ENCODE results near the gene ST8SIA5. TPM values are rescaled to one million over a fixed set of nuclear protein-coding genes. Genes with fewer than 3 reads are reported as not detected.

Gene ST8SIA5
- total RNA-seq, 1 experiment from 2014 or later, result 3.8 TPM

DNA sequence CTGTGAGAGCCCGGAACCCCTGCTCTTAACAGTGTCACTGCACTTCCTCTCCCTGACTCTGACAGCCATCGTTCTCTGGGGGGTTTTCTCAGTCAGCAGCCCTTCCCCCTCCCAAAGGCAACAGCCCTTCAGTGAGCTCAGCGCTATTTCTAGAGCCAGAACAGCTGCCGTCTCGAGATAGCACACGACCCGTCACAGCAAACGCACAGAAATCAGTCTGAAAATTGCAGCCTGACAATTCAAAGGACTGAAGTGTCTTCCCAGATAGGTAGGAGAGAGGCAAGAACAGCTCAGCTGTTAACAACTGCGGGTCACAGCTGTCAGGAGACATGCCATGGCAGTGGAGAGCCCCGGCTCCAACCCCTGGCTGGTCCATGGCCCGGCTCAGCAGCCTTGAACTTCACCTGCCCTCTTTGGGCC, 45.4 kb downstream of the ST8SIA5 start:
- Histone ChIP-seq H3K27ac (peak overlapping the region; percentile 64), H3K9me3 (replicated peaks) (no peaks in the 10 kb centered on the region), H3K36me3 (no peaks in the 10 kb centered on the region), H3K4me1 (peaks cover 21% of the 10 kb centered on the region), H3K4me3 (no peak overlapping the region), H3K27me3 (no peaks in the 10 kb centered on the region)
- DNase-seq, result peak; percentile 70 to 76

DNA sequence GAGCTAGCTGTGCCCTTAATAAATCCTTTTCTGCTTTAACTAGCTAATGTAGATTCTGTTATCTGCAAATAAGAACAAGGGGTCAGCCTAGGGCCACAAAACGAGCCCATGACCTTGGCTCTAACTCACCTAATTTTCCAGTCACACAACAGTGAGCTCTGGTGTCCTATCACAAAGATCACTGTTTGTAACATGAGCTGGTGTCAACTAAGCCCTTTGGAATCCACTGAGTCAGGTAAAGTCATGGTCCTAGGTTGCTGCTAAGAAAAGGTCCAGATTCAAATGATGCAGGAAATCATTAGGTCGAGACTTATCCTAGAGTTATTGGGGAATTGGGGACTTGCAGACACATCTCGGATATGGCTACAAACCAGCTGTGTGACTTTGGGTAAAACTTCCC, 49.9 kb downstream of the ST8SIA5 start:
- Histone ChIP-seq H3K4me3 (no peak overlapping the region), H3K36me3 (no peaks in the 10 kb centered on the region), H3K9me3 (replicated peaks) (no peaks in the 10 kb centered on the region), H3K4me1 (peaks cover 12% of the 10 kb centered on the region), H3K27me3 (no peaks in the 10 kb centered on the region), H3K27ac (no peak overlapping the region)
- DNase-seq, result no peak

DNA sequence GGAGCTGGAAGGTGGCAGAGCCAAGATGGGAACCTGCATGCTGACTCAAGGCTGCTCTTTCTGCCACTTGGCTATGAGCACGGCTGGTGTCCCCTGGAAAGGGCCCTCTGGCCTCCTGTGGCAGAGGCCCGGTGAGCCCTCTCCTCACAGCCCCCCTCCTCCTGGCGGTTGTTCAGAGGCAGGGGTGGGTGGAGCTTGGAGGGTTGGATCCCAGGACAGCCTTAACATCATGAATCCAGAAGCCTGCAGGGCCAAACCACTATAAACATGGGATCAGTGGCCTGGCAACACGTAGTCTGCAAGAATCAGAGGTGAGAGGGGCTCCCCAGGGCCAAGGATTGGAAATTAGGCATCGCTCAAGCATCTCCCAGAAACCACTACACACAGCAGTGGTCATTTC, 51.3 kb downstream of the ST8SIA5 start:
- H3K27me3 ChIP-seq, result no peaks in the 10 kb centered on the region
- H3K9me3 ChIP-seq (replicated peaks), result no peaks in the 10 kb centered on the region
- H3K4me3 ChIP-seq, result no peak overlapping the region
- no peaks in the 10 kb centered on the region for H3K36me3 ChIP-seq
- DNase-seq, result no peak
- H3K27ac ChIP-seq, result no peak overlapping the region
- no peaks in the 10 kb centered on the region for H3K4me1 ChIP-seq

DNA sequence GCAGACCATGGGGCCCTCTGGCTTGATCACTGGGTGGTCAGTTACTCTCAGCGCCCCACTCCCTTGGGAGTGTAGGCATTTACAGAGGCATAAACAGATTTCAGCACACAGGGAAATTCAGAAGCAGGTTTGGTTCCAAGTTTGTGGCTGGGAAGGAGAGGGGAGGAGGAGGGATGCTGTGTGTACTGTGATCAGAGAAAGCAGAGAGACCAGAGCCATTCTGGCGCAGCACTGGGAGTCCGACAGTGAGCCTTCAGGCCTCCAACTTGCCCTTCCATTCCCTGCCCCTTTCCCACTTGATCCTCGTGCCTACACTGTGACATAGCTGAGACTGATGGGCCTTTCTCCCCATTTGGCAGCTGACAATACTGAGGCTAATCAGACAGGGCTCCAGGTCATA, 52.0 kb downstream of the ST8SIA5 start:
- no peaks in the 10 kb centered on the region for H3K4me1 ChIP-seq
- H3K27me3 ChIP-seq, result no peaks in the 10 kb centered on the region
- H3K36me3 ChIP-seq, result no peaks in the 10 kb centered on the region
- H3K9me3 ChIP-seq (replicated peaks), result no peaks in the 10 kb centered on the region
- no peak for DNase-seq
- H3K27ac ChIP-seq, result no peak overlapping the region
- no peak overlapping the region for H3K4me3 ChIP-seq

DNA sequence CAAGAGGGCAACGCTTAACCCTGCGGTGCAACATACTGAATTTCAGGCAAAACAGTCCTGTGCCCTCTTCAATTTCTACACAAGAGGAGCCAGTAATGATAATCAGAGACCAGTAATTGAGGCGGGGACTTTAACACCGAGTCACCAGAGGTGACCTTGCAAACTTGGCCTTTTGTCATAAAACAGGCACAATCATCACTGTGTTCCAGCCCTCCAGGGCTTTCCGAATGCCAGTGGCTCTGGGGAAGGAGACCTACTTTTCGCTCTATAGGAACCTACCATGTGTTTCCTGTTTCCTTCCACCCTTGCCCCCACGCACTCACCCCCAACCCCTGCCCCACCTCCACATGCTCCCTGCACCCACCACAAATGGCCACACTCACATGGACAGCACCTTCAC, 52.7 kb downstream of the ST8SIA5 start:
- H3K36me3 ChIP-seq, result no peaks in the 10 kb centered on the region
- DNase-seq, result no peak
- no peaks in the 10 kb centered on the region for H3K4me1 ChIP-seq
- no peak overlapping the region for H3K4me3 ChIP-seq
- H3K9me3 ChIP-seq (replicated peaks), result no peaks in the 10 kb centered on the region
- H3K27ac ChIP-seq, result no peak overlapping the region
- H3K27me3 ChIP-seq, result no peaks in the 10 kb centered on the region

DNA sequence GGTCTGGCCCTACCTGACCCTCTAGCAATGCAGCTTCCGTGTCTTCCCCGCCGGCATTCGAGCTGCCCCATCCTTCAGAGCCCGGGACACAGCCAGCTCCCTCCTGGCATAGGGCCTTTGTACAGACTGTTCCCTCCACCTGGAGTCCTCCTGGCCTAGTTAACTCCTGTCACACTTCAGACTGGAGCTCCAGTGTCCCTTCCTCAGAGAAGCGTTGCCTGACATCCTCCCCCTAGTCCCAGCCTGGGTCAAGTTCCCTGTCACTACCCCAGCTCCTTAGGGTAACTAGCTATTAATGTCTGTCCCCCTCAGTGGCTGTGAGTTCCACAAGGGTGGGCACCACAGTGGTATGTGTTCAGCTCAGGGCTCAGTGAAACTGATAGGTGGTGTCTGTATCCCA, 54.4 kb downstream of the ST8SIA5 start:
- no peaks in the 10 kb centered on the region for H3K36me3 ChIP-seq
- no peaks in the 10 kb centered on the region for H3K4me1 ChIP-seq
- no peak for DNase-seq
- no peaks in the 10 kb centered on the region for H3K27me3 ChIP-seq
- no peak overlapping the region for H3K4me3 ChIP-seq
- H3K9me3 ChIP-seq (replicated peaks), result no peaks in the 10 kb centered on the region
- no peak overlapping the region for H3K27ac ChIP-seq

DNA sequence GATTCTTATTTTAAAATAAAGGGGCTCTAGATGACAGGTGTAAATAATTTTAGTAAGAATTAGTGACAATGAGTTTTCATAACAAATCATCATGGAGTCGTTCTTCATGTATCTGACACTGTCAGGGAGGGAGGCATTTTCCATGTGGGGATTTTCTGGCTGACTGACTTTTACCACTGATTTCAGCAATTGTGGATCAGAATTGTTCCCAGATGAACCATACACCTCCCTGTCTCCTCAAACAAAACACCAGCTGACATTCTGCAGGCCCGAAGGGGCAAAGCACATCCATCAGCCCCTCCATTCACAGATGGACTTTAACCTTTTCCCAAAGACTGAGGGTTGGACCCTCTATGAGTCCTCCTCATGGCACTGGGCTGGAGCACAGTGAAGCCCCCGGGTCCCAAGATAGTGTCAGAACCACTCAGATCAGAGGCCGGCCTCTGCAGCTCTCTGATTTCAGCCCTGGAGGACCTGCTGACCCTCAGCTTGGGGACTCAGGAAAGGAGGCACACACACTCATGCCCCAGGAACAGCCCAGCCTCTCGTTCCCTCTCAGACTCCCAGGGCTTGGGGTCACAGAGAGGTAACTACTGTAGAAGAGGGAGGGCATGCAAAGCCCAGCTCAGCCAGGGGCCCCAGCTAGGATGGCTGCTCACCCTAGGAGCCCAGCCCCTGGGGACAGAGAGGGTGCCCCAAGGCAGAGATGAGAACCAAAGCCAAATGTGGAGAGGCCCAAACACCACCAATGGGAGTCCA, 56.6 kb downstream of the ST8SIA5 start:
- Histone ChIP-seq H3K4me1 (no peaks in the 10 kb centered on the region), H3K4me3 (no peak overlapping the region), H3K27ac (no peak overlapping the region), H3K36me3 (no peaks in the 10 kb centered on the region), H3K27me3 (no peaks in the 10 kb centered on the region), H3K9me3 (replicated peaks) (no peaks in the 10 kb centered on the region)
- DNase-seq, result no peak

DNA sequence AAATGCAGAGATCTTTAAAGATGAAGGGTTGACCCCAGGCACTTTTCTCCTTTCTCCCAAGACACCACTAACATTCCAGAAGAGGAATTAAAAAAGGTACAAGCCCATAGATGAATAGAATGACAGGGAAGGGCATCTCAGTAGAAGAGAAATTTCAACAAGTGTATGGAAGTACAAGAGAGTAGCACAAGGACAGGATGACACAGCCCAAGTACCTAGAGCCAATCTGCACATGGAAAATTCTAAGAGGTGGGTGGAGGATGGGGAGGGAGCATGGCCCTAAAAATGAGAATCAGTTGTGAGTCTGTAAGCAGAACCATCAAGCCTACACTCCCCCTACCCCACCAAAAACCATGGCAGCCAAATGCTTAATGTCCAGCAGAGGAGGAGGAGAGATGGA, 60.2 kb downstream of the ST8SIA5 start:
- H3K4me1 ChIP-seq, result no peaks in the 10 kb centered on the region
- no peak overlapping the region for H3K27ac ChIP-seq
- no peak overlapping the region for H3K4me3 ChIP-seq
- H3K36me3 ChIP-seq, result no peaks in the 10 kb centered on the region
- no peak for DNase-seq
- no peaks in the 10 kb centered on the region for H3K27me3 ChIP-seq
- no peaks in the 10 kb centered on the region for H3K9me3 ChIP-seq (replicated peaks)

DNA sequence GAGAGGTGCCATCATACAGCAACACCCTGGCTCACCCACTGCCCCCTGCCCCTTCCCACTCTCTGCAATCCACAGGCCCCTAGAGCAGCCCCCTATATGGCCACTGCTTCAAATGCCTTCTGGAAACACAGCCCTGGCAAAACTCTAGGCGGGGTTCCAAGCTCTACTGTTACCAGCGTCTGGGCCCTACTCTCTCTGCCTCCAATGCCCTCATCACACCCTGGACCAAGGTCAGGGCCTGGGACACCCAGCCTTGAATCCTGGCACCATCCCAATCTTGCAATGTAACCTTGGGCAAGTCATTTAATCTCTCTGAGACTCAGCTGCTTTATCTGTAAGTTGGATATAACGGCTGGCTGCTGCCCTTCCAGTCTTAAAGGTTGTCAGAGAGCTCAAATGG, 60.6 kb downstream of the ST8SIA5 start:
- no peaks in the 10 kb centered on the region for H3K27me3 ChIP-seq
- H3K27ac ChIP-seq, result no peak overlapping the region
- no peaks in the 10 kb centered on the region for H3K36me3 ChIP-seq
- H3K4me3 ChIP-seq, result no peak overlapping the region
- H3K9me3 ChIP-seq (replicated peaks), result no peaks in the 10 kb centered on the region
- H3K4me1 ChIP-seq, result no peaks in the 10 kb centered on the region
- DNase-seq, result no peak

DNA sequence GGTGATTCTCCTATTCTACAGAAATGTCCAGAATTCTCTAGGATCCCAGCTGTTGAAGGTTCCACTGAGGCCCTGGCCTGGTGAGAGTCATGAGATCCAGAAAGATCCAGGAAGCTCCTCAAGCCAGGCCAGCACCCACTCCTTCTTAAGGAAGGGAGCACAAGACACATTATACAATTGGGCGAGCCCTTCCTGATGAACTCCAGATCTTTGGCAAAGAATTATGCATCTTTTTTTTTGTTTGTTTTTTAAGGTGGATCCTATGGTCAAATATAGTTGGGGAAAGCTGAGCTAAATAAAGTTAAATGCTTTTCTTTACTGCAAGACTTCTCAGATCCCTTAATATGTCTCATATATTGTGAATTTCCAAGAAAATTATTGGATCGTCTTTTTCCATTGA, 62.9 kb downstream of the ST8SIA5 start:
- Histone ChIP-seq H3K36me3 (no peaks in the 10 kb centered on the region), H3K4me1 (no peaks in the 10 kb centered on the region), H3K27ac (no peak overlapping the region), H3K4me3 (no peak overlapping the region), H3K27me3 (no peaks in the 10 kb centered on the region), H3K9me3 (replicated peaks) (no peaks in the 10 kb centered on the region)
- no peak for DNase-seq

DNA sequence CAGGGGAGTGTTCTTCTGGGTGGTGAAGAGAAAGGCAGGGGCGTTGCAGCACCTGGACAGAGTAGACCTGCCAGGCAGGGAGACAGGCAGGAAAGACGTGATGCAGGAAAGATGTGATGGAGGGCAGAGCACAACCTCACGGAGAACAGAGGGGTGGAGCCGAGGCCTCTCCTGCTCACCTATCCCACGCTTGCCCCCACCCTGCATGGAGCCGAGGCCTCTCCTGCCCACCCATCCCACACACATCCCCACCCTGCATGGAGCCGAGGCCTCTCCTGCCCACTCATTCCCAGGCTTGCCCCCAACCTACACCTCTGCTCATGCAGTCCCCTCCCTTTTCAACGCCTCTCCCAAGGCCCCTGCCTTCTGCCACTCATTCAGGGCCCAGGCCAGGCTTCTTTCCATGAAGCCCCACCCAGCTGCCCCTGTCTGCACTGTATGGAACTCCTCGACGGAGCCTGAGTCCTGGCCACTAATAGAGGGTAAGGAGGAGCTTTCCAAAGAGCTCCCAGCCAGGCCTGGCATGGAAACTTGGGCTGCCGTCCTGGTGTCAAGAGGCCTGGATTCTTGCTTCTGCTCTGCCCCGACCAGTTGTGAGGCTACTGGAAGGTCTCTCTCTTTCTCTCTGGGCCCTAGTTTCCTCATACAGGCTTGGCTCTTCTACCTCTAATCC, 67.9 kb downstream of the ST8SIA5 start:
- Histone ChIP-seq H3K4me3 (no peak overlapping the region), H3K27me3 (no peaks in the 10 kb centered on the region), H3K9me3 (replicated peaks) (no peaks in the 10 kb centered on the region), H3K36me3 (no peaks in the 10 kb centered on the region), H3K27ac (no peak overlapping the region), H3K4me1 (no peaks in the 10 kb centered on the region)
- no peak for DNase-seq

DNA sequence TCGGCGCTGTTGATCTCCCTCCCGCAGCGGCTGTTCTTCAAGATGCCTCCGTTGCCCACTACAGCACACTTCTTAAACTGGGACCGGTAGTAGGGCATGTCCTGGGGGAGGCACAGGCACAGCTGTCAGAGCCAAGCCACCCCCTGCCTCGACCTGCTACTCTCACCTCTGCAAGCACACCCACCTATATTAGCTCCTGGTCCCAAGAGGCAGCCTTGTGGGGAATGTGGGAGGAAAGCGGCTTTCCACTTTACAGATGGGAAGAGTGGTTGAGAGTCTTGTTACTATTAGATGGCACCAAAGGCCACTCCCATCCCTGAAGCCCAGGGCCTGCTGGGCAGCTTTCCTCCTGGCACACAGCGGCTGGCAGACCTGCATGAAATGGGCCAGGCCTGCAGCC, 70.7 kb downstream of the ST8SIA5 start:
- DNase-seq, result no peak
- no peak overlapping the region for H3K27ac ChIP-seq
- H3K36me3 ChIP-seq, result no peaks in the 10 kb centered on the region
- H3K9me3 ChIP-seq (replicated peaks), result no peaks in the 10 kb centered on the region
- no peaks in the 10 kb centered on the region for H3K27me3 ChIP-seq
- no peak overlapping the region for H3K4me3 ChIP-seq
- no peaks in the 10 kb centered on the region for H3K4me1 ChIP-seq

DNA sequence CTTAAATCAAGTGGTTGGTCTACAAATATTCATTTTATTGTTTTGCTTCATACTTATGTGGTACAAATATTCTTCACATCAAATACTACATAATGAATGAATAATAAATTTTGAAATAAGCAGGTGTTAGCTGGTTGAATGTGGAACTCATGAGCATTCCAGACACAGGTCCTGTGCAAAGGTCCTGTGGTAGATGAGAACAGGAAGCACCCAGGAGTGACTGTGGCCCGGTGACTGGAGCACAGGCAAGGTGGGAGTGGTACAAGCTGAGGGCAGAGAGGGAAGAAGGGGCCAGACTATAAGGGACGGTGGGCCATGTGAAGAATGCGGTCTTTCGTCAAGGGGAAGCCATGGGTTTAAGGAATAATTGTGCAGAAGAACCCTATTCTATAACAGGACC, 73.6 kb downstream of the ST8SIA5 start:
- Histone ChIP-seq H3K27me3 (no peaks in the 10 kb centered on the region), H3K36me3 (no peaks in the 10 kb centered on the region), H3K9me3 (replicated peaks) (no peaks in the 10 kb centered on the region), H3K4me1 (no peaks in the 10 kb centered on the region), H3K27ac (no peak overlapping the region), H3K4me3 (no peak overlapping the region)
- DNase-seq, result no peak

DNA sequence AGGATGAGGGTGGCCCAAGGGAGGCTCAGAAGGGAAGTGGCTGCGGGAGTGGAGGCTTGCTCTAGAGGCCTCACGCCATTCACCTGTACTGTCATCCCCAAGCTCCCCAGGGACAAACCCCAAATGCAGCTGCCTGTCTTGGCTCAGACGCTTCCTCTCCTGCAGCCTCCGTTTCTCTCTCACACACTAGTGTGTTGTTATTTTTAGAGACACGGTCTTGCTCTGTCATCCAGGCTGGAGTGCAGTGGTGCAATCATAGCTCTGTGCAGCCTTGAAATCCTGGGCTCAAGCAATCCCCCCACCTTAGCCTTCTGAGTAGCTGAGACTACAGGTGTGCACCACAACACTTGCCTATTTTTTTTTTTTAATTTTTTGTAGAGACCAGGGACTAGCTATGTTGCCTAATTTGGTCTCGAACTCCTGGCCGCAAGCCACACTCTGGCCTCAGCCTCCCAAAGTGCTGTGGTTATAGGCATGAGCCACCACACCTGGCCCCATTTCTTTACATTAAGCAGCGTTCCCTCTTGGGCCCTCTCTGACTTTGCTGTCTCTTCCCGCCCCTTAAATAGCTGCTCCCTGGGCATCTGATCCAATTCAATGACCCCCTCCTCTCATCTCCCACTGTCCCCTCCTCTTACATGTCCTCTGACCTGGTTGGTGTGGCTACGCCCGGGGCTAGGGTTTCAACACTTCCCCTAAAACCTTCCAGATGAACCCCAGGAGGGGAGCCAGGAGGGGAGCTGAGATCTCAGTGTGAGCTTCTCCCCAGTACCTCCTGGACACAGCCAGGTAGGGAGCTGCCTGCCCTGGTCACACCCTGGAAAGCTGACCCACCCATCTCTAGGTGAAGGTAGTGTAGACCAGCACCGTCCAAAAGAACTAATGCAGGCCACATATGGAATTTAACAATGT, 75.8 kb downstream of the ST8SIA5 start:
- H3K27ac ChIP-seq, result no peak overlapping the region
- H3K36me3 ChIP-seq, result no peaks in the 10 kb centered on the region
- DNase-seq, result no peak
- H3K4me3 ChIP-seq, result no peak overlapping the region
- no peaks in the 10 kb centered on the region for H3K4me1 ChIP-seq
- no peaks in the 10 kb centered on the region for H3K27me3 ChIP-seq
- H3K9me3 ChIP-seq (replicated peaks), result no peaks in the 10 kb centered on the region

Measured in SJCRH30 (cell line).